Measurements from ENCODE around the gene ADAMTS18.

GRCh38 chr16:77450790-77451487, 16.1 kb upstream of the ADAMTS18 start:
- TF ChIP-seq CTCF (IDR thresholded peaks at IDR 0.05) (no peak), POLR2A (IDR thresholded peaks at IDR 0.05) (no peak)
